NCI-H345 treated with DMSO at 0.1 percent for 48 hours (cell line): ENCODE data around the gene SKP2.

Experiments used
- DNase-seq: peaks from one replicate; lab custom pipeline; 2025; ENCODE audit not compliant: unreplicated experiment; lab: John Stamatoyannopoulos, UW

Gene SKP2

DNA sequence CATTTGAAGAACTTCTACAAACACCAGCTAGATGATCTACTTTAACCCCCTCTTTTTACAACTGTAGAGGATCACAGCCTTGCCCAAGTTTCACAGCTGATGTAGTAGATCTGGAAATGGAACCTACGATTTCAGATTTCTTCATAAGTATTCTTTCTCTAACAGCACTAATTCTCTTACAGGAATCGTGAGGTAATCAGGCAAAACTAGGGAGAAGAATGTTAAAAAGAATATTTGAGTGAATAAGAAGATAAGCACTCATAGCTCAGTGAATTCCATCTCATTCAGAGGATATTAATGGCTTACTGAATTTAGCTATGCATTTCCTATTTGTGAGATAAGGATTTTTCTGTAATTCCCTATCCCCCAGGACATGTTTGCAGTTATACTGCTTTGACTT is 47.7 kb downstream of the SKP2 start:
- DNase-seq = no peak

GRCh38 chr5:36200513-36200912 is 48.6 kb downstream of the SKP2 start:
- no peak for DNase-seq

- no peak for DNase-seq
These were observed 50.6 kb downstream of the SKP2 start for GRCh38 chr5:36202521-36202961.

DNA sequence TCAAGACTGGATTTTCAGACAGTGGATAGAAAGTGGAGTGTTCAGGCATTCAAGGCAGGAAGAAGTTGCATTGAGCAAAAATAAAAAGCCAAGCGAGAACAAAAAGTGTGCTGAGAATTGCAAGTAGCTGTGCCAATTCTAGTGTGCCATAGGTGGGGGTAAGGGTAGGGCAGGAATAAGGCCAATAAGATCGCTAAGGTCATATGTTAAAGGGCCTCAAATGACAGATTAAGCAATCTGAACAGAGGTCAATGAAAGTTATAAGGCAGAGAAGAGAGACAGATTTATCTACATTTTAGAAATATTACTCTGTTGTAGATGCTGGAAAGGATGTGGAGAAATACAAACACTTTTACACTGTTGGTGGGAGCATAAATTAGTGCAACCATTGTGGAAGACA is 53.4 kb downstream of the SKP2 start:
- DNase-seq = no peak

DNA sequence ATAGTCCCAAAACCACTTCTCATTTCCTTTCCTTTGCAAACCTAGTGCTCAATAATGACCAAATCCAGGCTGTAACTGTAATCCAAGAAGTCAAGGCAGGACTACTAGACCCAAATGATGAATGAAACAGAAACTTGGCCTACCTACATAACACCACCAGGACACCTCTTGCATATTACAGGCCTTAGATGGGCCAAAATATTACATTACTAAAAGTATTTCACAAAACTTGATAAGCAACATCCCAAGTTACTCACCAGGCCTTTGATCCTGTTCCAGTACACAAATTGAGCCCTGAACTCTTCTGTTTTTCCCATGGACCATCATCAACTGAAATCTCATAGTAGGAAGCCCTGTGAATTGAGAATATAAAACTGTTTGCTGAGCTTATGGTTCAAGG is 55.0 kb downstream of the SKP2 start:
- no peak for DNase-seq

- no peak for DNase-seq
These were observed 56.9 kb downstream of the SKP2 start for GRCh38 chr5:36208786-36209185.

GRCh38 chr5:36209664-36210063 is 57.8 kb downstream of the SKP2 start:
- no peak for DNase-seq

- no peak for DNase-seq
These were observed 62.5 kb downstream of the SKP2 start for GRCh38 chr5:36214436-36214835.

- DNase-seq = no peak
These were observed 64.0 kb downstream of the SKP2 start for GRCh38 chr5:36215910-36216309.

GRCh38 chr5:36217567-36217966 is 65.7 kb downstream of the SKP2 start:
- no peak for DNase-seq

DNA sequence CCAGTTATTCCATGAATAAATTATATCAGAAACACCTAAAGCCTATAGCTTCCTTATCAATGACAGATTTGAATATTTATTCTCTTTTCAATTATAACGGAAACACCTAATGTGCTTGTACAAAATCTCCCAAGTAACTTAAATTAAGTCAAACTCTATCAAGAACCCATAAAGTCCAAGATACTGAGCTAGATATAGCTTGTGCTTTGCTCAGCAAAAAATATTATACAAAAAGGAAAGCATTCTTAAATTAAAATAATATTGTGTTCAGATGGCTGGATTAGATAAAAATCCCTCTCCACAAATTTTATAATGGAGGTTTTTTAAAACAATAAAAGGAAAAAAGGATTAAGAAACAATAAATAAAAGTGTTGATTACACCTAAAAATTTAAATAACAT is 66.1 kb downstream of the SKP2 start:
- no peak for DNase-seq

DNA sequence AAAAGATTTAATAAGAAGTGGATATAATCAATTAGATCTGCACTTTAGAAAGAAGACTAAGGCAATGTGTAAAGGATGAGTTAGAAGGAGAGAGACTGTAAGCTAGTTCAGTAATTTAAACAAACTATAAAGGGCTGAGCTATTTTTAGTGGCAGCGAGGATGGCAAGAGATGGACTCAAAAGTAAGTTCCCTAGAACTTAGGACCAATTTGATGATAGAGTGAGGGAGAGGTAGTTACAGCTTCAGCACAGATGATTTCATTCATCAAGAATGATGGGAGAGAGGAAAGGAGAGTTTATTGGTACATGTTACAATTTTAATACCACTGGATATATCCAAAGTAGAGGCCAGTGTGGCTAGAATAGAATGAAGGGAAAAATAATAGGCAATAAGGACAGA is 70.7 kb downstream of the SKP2 start:
- no peak for DNase-seq

GRCh38 chr5:36227046-36227445 is 75.1 kb downstream of the SKP2 start:
- no peak for DNase-seq

DNA sequence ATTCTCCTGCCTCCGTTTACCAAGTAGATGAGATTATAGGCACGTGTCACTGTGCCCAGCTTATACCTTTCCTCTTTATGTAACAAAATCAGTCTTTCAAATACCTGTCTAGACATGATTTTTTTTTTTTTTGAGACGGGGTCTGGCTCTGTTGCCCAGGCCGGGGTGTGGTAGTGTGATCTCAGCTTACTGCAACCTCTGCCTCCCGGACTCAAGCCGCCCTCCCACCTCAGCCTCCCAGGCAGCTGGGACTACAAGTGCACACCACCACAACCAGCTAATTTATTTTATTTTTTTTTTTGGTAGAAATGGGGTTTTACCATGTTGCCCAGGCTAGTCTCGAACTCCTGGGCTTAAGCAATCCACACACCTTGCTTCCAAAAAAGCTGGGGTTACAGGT is 76.6 kb downstream of the SKP2 start:
- no peak for DNase-seq

GRCh38 chr5:36230151-36230790 is 78.4 kb downstream of the SKP2 start:
- no peak for DNase-seq

- no peak for DNase-seq
These were observed 80.6 kb downstream of the SKP2 start for GRCh38 chr5:36232533-36232932.
